Fibroblast of skin of left quadriceps (primary cell): ENCODE measurements around the gene TBC1D5.

Experiments used
- DNase-seq, 2 experiments: peaks; one replicate each; pipeline ENCODE4 v3.0.0-alpha.2; 2013; ENCODE audit warnings: low read depth in 2 of 2

Gene TBC1D5

DNA sequence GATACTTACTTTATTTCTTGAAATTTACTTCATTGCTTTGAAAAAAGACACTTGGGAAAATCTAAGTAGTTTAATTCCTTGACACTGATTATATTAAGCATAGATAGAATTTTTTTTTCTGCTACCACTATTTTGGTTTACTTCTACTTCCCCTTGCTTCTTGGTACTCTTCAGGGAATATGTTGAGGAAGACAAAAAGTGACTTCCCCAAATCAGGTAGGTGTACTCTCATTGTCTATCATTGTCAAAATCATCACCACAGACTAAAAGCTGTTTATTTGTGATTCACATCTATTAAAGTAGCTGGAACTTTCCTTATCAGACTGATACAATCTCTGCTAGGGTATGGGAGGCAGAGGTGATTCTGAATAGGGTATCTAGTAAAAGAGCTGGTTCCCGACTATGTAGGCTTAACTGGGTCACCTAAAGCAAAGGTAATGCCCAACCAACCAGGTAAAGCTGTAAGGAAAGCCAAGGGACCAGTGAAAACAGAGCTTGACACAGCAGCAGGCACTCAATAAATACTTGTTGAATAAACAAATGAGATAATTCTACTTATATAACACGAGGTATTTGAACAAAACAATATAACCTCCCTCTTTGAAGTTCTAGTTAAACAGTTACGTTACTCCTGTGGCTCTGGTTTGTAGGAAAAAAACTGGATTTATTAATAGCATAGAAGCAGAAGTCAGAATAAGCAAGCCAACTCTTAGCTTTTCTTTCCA, 510.7 kb downstream of the TBC1D5 start:
- no peak for DNase-seq

DNA sequence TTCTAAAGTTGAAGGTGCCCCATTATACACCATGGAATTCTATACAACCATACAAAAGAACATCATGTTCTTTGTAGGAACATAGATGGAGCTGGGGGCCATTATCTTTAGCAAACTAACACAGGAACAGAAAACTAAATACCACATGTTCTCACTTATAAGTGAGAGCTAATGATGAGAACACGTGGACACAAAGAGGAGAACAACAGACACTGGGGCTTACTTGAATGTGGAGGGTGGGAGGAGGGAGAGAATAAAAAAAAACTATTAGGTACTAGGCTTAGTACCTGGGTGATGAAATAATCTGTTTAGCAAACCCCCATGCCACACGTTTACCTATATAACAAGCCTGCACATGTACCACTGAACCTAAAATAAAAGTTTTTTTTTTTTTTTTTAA, 515.0 kb downstream of the TBC1D5 start:
- DNase-seq: no peak

DNA sequence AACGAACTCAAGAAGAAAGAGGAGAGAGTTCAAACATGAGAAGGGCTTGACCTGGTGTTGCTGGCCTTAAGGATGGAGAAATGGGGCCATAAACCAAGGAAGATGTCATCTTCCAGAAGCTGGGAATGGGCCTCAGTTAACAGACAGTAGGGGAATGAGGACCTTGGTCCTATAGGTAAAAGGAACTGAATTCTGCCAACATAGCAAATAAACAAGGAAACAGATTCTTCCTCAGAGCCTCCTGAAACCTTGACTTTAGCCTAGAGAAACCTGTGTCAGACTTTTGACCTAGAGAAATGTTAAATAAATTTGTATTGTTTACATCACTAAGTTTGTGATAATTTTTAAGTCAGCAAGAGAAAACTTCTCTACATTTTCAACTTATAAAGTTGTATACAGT, 520.9 kb downstream of the TBC1D5 start:
- no peak for DNase-seq

DNA sequence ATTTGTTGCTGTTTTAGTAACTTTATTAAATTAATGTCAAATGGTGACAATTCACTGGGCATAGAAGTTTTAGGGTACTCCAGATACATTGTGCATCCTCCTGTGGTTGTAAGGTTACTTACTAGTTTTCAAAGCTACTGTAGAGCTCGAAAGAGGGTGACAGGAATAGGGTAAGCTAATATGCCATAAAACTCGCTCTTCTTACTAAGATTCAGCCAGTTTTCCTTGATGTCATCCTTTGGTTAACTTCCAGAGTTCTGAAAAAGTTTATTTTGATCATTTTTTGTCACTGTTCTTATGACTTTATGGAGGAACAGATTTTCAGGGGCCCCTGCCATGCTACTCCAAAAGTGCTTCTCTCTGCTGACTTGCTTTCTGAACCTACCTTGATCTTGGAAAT, 522.8 kb downstream of the TBC1D5 start:
- no peak for DNase-seq

DNA sequence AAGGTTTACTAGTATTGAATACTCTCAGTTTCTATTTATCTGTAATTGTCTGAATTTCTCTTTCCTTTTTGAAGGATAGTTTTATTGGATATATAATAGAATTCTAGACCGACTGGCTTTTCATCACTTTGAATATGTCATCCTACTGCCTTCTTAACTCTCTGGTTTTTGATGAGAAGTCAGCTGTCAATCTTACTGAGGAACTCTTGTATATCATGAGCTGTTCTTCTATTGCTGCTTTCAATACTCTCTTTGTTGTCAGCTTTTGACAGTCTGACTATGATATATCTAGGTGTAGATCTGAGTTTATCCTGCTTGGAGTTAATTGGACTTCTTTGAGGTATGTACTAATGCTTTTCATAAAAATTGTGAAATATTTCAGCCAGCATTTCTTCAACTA, 523.8 kb downstream of the TBC1D5 start:
- DNase-seq: no peak

DNA sequence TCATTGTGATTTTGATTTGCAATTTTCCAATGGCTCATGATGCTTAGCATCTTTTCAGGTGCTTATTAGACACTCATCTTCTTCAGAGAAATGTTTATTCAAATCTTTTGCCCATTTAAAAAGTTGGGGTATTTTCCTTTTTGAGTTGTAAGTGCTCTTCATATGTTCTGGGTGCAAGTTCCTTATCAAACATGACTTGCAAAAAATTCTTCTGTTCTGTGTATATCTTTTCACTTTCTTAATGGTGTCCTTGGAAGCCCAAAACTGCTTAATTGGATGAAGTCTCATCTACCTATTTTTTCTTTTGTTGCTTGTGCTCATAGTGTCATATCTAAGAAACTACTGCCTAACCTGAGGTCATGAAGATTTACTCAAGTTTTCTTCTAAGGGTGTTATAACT, 524.8 kb downstream of the TBC1D5 start:
- DNase-seq: no peak

DNA sequence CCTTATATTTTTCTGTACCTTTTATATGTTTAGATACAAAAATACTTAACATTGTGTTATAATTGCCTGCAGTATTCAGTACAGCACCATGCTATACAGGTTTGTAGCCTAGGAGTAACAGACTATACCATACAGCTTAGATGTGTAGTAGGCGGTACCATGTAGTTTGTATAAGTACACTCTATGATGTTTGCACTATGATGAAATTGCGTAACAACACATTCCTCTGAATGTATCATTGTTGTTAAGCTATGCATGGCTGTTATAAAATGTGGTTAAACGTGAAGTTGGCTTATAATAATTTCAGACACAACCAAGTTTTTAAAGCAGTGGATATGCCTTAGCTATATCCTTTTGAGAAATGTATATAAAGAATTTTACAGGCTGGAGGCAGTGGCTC, 529.3 kb downstream of the TBC1D5 start:
- peak; percentile 33 to 39 for DNase-seq

DNA sequence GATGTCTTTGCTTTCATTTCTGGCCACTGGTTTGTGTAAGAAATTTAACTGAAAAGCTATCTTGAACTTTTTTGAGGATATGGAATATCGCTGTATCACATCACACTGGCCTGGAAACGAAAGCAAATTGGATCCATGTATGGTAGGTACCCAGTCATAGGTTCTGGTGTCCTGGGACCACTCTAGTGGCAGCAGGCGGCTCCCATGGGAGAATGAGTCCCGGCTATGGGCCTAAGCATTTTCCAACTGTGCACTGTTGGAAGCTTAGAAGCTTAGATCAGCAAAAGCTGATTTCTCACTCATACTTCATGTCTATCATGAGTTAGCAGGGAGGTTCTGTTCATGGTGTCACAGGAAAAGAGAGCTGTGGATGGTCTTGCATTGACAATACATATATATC, 534.5 kb downstream of the TBC1D5 start:
- DNase-seq: no peak

DNA sequence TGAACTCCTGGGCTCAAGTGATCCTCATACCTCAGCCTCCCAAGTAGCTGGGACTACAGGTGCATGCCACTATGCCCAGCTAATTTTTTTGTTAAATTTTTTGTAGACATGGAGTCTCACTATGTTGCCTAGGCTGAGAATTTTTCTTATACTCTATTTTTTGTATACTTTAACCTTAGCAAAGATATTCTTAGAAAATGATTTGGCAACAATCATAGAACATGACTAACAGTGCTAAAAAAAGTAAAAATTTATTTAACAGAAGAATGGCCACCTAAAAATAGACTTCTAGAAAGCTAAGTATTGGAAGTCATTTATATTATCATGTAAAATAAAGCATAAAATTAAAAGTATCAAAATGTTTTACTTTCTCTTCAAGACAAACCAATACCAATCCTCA, 535.4 kb downstream of the TBC1D5 start:
- DNase-seq: no peak

DNA sequence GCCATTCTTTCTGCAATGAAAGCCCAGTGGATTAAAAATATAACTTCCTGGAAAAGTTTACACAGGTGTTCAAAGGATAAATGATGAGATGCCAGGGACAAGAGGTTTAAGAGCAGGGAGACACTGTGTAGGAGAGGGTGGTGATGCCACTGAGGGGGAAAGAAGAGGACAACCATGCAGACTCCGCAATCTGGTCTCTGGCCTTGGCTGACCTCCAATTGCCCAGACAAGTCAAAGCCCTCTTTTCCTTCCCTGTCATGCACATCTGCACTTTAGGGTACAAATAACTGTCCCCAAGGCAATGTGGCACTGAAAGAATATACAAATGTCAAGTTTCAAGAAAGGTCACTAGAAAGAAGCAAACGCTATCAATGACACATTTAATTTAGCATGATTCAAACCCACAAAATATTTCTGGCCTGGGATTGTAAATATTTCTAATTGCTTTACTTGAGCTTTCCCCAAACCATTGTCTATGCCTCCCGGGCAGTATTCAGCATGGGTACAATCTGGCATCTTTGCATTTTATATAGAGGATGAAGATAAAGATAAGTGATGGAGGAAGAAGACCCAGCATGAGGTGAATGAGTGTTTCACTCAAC, 538.3 kb downstream of the TBC1D5 start:
- DNase-seq: no peak

DNA sequence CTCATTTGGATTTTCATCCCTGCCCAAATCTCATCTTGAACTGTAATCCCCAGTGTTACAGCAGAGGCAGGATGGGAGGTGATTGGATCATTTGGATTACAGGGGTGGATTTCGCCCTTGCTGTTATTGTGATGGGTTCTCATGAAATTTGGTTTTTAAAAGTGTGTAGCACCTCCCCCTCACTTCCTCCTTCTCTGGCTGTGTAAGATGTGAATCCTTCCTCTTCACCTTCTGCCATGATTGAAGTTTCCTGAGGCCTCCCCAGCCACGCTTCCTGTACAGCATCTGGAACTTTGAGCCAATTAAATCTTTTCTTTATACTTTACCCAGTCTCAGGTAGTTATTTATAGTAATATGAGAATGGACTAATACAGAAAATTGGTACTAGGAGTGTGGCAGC, 540.9 kb downstream of the TBC1D5 start:
- no peak for DNase-seq

DNA sequence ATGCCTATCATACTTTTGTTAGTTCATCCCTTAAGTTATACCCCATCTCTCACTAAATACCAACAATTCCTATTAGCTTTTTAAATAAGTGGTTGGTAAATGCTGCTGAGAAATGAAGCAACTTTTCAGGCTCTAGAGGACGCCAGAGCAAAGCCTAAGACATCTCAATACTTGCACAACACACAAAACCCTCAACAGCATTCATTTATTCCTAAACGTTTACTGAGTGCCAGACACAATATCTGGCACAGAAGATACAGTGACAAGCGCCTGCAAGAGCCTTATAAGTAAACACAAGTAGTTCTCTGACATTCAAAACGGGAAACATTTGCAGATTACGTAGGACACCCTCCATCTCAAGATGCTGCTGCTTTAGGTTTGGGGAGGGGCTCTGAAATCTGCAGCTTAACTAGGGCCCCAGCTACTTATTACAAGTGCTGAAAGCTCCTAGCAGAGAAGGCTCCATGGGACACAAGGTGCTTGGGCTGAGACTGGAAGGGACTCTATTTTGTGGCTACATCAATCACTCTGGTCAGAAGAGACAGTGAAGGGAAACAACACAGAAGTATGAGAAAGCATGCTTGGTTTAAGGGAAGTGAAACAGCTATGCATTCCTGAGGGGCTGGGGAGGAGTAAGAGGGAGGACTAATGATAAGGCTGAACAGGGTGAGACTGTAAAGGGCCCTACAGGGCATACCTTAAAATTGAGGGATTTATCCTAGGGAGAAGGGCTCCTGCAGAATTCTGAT, 546.4 kb downstream of the TBC1D5 start:
- DNase-seq: no peak

DNA sequence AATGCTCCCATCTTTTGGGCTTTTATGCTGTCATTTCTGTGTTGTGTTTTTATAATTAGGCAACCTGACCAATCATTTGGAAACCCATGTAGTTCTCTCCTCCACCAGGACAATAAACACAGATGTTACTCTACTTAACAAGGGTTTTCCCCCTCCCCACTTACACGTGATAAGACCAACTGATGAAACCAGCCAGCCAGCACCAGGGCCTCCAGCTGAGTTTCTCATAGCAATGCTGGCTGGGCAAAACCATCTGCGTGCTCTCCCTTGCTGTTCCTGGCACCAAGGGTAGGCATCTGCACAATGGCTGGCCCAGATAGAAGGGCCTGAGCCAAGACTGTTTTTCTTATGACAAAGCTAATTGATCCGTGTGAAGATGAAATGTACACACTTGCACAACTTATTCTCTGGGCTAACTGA, 547.2 kb downstream of the TBC1D5 start:
- DNase-seq: no peak

DNA sequence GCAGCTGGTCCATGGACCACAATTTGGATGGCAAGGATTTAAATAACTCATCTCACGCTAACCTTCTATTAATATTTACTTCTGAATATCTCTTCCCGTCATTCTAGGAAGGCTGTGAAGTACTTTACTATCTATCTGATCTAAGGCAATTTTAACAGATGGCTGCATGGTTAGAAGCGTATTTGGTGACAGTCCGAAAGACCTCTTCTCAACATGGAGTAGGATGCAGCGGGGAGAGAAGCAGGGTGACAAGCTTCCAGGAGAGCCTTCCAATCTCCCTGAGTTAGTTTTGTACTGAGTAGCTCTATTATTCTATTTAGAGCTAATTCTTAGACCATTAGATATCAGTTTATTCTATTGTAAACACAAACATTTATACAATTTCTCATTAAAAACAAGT, 548.3 kb downstream of the TBC1D5 start:
- no peak for DNase-seq

DNA sequence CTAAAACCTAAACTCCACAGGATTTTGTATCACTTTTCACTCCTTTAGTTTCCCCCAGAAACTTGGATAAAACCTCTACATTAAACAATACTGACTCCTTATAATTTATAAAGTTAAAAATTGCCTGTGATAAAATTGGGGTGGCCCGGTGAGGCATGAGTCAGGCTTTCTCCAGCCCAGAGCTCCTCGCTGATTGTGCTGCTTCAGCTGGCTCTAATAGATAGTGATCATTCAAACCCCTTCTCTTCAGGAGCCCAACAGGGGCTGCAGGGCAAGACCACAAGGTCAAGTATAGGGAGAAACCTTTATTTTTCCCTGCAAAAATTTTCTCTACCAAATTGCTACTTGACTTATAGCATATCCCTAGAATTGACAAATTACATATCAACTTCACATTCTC, 549.4 kb downstream of the TBC1D5 start:
- no peak for DNase-seq

DNA sequence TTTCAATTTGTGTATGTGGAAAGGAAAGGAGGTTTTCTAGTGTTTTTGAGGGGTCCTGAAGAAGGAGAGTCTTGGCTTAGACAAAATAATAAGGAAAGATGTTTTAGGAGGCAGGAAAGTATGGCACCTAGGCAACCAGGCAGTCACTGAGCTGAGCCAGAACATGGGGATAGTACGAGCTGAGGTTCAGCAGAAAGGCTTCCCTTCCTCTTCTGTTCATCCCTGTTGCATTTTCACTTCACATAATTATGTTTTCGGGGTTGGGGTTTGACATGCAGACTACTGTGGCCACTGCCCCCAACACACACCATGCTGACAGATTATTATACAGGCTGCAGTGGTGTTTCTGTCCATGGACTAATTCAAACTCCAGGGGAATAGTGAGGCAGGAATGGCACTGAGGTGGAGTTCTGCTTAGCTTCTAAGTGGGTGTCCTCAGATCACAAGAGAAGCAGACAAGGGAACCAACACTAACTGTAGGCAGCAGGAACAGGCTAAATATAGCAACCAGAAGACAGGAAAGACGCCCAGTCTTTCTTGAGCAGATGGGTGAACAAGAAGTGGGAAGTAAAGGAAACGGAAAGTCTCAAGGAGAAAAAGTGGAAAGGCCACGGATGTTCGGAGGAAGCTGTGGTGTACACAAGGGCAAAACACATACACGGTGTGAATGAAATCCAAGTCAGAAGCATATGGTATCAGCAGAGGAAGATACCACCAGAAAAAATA, 551.9 kb downstream of the TBC1D5 start:
- DNase-seq: no peak

DNA sequence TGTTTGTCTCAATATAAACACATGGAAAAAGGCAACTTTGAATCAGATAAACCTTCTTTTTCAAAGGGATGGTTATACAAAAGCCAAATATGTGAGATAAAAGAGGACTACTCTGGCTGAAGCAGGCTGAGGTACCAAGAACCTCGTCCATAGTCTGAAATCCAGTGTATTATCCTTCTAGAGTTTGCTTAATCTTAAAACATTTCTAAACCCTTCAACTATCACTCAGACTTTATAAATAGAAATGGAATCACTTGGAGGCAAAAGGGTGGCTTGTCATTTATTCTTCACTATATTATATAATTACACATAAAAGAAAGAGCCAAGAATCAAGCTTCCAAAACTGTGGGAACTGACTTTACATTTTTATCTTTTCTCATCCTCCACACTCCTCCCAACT, 554.1 kb downstream of the TBC1D5 start:
- DNase-seq: no peak

DNA sequence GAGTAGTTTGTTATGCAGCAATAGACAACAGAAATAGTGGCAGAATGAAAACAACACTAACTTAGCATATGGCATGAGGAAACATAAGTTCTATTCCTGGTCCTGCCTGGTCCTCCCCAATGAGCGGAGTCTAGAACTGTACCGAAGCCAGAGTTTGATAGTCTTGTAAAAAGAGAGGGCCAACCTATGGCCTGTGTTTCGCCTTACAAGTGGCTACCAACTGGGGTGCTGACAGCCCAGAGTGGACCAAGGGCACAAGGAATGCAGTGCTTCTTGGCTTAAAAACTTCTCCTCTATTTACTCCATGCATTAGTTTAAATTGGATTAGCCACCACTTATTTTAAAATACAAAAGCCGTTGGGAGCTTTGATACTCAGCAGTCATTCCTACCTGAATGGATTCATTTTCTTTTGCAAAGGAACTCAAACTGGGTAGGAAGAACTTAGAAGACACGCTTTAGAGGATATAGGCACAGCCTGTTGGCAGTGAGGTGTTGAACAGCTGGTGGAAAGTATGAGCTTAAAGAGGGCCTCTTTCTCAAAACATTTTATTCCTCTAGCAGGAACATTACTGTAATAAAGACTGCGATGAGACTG, 554.7 kb downstream of the TBC1D5 start:
- no peak for DNase-seq

DNA sequence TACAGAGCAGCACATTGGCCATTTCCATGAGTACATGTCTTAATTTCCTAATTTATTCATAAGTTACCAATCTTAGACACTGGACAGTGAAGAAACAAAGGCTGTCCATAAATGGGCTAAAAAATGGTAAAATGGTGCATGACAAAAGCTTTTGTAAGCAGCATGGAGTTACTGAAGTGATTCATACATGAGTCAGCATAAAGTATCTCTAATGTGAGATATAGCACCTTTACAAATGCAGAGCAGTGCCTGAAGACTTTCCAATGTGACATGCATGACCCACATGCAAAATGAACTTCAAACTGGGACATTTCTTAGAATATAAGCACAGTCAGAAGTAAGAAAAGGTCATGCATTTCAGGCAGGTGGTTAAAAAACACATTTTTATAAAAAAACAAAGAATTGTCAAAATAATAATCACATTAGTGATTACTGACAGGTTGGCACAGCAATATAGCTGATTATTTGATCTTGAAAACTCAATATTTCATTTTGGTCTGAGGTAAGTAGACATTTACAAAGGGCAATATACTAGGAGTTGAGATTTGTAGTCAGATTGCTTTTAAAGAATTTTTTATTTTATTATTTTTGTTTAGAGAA, 558.4 kb downstream of the TBC1D5 start:
- peak in 1 of 2 experiments; percentile 22 for DNase-seq

DNA sequence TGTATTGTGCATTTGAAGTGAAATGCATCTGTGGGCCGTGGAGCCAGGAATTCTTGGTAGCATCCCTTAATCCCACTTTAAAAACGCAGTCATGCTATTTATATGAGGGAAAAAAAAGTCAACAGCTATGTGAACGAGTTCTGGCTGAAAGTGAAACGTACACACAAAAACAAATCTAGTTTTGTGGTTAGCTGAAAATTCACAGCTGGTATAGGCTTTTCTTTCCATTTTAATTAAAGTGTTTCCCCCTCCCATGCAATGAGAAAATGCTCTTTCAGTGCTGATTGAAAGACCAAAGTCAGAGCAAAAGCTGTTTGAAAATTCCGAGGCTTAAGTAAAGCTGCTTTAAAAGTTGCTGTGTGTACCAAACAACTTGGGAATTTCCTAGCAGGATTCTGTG, 560.3 kb downstream of the TBC1D5 start:
- DNase-seq: no peak

DNA sequence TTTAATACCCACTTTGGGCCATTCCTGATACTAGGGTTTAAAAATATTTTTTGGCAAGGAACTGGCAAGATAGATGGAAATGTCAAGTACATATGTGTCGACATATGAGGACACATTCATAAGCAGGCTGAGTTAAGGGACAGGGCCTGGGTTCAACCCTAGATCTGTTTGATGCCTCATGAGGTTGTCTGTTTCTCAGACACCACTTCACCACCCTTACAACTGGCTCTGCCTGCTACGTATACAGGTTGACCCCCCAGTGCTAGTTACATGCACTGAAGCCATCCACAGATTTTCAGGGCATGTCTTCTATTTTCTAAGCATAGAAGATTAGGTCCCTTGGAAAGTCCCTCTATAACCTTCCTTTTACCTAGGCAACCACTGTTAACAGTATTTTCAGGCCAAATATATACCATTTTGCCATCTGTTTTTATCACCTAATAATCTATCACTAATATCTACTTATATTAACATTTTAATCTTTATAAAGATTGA, 561.0 kb downstream of the TBC1D5 start:
- DNase-seq: no peak
